ENCODE measurements around the gene C1orf105.

- TF ChIP-seq, protein P1, sequence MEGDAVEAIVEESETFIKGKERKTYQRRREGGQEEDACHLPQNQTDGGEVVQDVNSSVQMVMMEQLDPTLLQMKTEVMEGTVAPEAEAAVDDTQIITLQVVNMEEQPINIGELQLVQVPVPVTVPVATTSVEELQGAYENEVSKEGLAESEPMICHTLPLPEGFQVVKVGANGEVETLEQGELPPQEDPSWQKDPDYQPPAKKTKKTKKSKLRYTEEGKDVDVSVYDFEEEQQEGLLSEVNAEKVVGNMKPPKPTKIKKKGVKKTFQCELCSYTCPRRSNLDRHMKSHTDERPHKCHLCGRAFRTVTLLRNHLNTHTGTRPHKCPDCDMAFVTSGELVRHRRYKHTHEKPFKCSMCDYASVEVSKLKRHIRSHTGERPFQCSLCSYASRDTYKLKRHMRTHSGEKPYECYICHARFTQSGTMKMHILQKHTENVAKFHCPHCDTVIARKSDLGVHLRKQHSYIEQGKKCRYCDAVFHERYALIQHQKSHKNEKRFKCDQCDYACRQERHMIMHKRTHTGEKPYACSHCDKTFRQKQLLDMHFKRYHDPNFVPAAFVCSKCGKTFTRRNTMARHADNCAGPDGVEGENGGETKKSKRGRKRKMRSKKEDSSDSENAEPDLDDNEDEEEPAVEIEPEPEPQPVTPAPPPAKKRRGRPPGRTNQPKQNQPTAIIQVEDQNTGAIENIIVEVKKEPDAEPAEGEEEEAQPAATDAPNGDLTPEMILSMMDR (conservative IDR thresholded peaks at IDR 0.05): no peak
- no peak for TF ChIP-seq ZFX (IDR thresholded peaks at IDR 0.05)
These were observed 27.2 kb downstream of the C1orf105 start for GRCh38 chr1:172447641-172448040.
